ENCODE results near the gene SKI.

Gene SKI

GRCh38 chr1:2283991-2284895, 56.1 kb downstream of the SKI start:
- WGBS, 2 experiments (ENCODE audit: insufficient coverage in 2 of 2), result 92 to 93% methylated on average over 20 to 25 of the region's 27 CpGs
- Histone ChIP-seq H3K27ac (ENCODE audit: low read depth, low read length, severe bottlenecking) (no peak overlapping the region), H3K4me3 (ENCODE audit: extremely low read depth, insufficient read depth, low read length, poor library complexity, severe bottlenecking) (no peak overlapping the region), H3K9me3 (ENCODE audit: control insufficient read depth, low read length) (no peaks in the 10 kb centered on the region), H3K4me1 (ENCODE audit: control insufficient read depth, insufficient read depth, low read length, poor library complexity, severe bottlenecking) (peaks cover 11% of the 10 kb centered on the region), H3K36me3 (ENCODE audit: control insufficient read depth, insufficient read depth, low read length) (peaks cover 41% of the 10 kb centered on the region)

- H3K4me3 ChIP-seq (ENCODE audit: extremely low read depth, insufficient read depth, low read length, poor library complexity, severe bottlenecking), result no peak overlapping the region
- H3K9me3 ChIP-seq (ENCODE audit: control insufficient read depth, low read length), result no peaks in the 10 kb centered on the region
- peaks cover 5% of the 10 kb centered on the region for H3K4me1 ChIP-seq (ENCODE audit: control insufficient read depth, insufficient read depth, low read length, poor library complexity, severe bottlenecking)
- 96 to 98% methylated on average over 9 of the region's 9 CpGs for WGBS, 2 experiments (ENCODE audit: insufficient coverage in 2 of 2)
- no peak overlapping the region for H3K27ac ChIP-seq (ENCODE audit: low read depth, low read length, severe bottlenecking)
- peaks cover 41% of the 10 kb centered on the region for H3K36me3 ChIP-seq (ENCODE audit: control insufficient read depth, insufficient read depth, low read length)
Measured at GRCh38 chr1:2284932-2285331, 56.8 kb downstream of the SKI start.

- H3K4me1 ChIP-seq (ENCODE audit: control insufficient read depth, insufficient read depth, low read length, poor library complexity, severe bottlenecking), result peaks cover 3% of the 10 kb centered on the region
- no peaks in the 10 kb centered on the region for H3K9me3 ChIP-seq (ENCODE audit: control insufficient read depth, low read length)
- 96 to 97% methylated on average over 11 to 15 of the region's 15 CpGs for WGBS, 2 experiments (ENCODE audit: insufficient coverage in 2 of 2)
Measured at GRCh38 chr1:2286923-2287322, 58.8 kb downstream of the SKI start.

GRCh38 chr1:2287649-2288048, 59.5 kb downstream of the SKI start:
- Histone ChIP-seq H3K4me3 (ENCODE audit: extremely low read depth, insufficient read depth, low read length, poor library complexity, severe bottlenecking) (no peak overlapping the region), H3K9me3 (ENCODE audit: control insufficient read depth, low read length) (no peaks in the 10 kb centered on the region), H3K36me3 (ENCODE audit: control insufficient read depth, insufficient read depth, low read length) (peaks cover 41% of the 10 kb centered on the region), H3K4me1 (ENCODE audit: control insufficient read depth, insufficient read depth, low read length, poor library complexity, severe bottlenecking) (peaks cover 3% of the 10 kb centered on the region), H3K27ac (ENCODE audit: low read depth, low read length, severe bottlenecking) (no peak overlapping the region)
- WGBS, 2 experiments (ENCODE audit: insufficient coverage in 2 of 2), result 93 to 98% methylated on average over 13 to 14 of the region's 14 CpGs

More at GRCh38 chr1:2286923-2287322, 58.8 kb downstream of the SKI start:
- Histone ChIP-seq H3K4me3 (ENCODE audit: extremely low read depth, insufficient read depth, low read length, poor library complexity, severe bottlenecking) (no peak overlapping the region), H3K36me3 (ENCODE audit: control insufficient read depth, insufficient read depth, low read length) (peaks cover 38% of the 10 kb centered on the region), H3K27ac (ENCODE audit: low read depth, low read length, severe bottlenecking) (no peak overlapping the region)

- H3K4me1 ChIP-seq (ENCODE audit: control insufficient read depth, insufficient read depth, low read length, poor library complexity, severe bottlenecking), result peaks cover 3% of the 10 kb centered on the region
- H3K9me3 ChIP-seq (ENCODE audit: control insufficient read depth, low read length), result no peaks in the 10 kb centered on the region
- 90 to 95% methylated on average over 10 of the region's 10 CpGs for WGBS, 2 experiments (ENCODE audit: insufficient coverage in 2 of 2)
- H3K36me3 ChIP-seq (ENCODE audit: control insufficient read depth, insufficient read depth, low read length), result peaks cover 36% of the 10 kb centered on the region
- H3K27ac ChIP-seq (ENCODE audit: low read depth, low read length, severe bottlenecking), result no peak overlapping the region
- H3K4me3 ChIP-seq (ENCODE audit: extremely low read depth, insufficient read depth, low read length, poor library complexity, severe bottlenecking), result no peak overlapping the region
Measured at GRCh38 chr1:2288311-2288710, 60.2 kb downstream of the SKI start.

GRCh38 chr1:2288816-2289536, 60.9 kb downstream of the SKI start:
- WGBS, 2 experiments (ENCODE audit: insufficient coverage in 2 of 2), result 92 to 94% methylated on average over 11 to 17 of the region's 20 CpGs
- no peak overlapping the region for H3K27ac ChIP-seq (ENCODE audit: low read depth, low read length, severe bottlenecking)
- peaks cover 6% of the 10 kb centered on the region for H3K4me1 ChIP-seq (ENCODE audit: control insufficient read depth, insufficient read depth, low read length, poor library complexity, severe bottlenecking)
- no peaks in the 10 kb centered on the region for H3K9me3 ChIP-seq (ENCODE audit: control insufficient read depth, low read length)
- peaks cover 34% of the 10 kb centered on the region for H3K36me3 ChIP-seq (ENCODE audit: control insufficient read depth, insufficient read depth, low read length)
- no peak overlapping the region for H3K4me3 ChIP-seq (ENCODE audit: extremely low read depth, insufficient read depth, low read length, poor library complexity, severe bottlenecking)

GRCh38 chr1:2289607-2290006, 61.5 kb downstream of the SKI start:
- Histone ChIP-seq H3K27ac (ENCODE audit: low read depth, low read length, severe bottlenecking) (no peak overlapping the region), H3K4me3 (ENCODE audit: extremely low read depth, insufficient read depth, low read length, poor library complexity, severe bottlenecking) (no peak overlapping the region), H3K4me1 (ENCODE audit: control insufficient read depth, insufficient read depth, low read length, poor library complexity, severe bottlenecking) (peaks cover 8% of the 10 kb centered on the region), H3K9me3 (ENCODE audit: control insufficient read depth, low read length) (no peaks in the 10 kb centered on the region), H3K36me3 (ENCODE audit: control insufficient read depth, insufficient read depth, low read length) (peaks cover 35% of the 10 kb centered on the region)
- 80 to 97% methylated on average over 5 to 7 of the region's 9 CpGs for whole genome bisulfite sequencing, 2 experiments (ENCODE audit: insufficient coverage in 2 of 2)

- Histone ChIP-seq H3K4me1 (ENCODE audit: control insufficient read depth, insufficient read depth, low read length, poor library complexity, severe bottlenecking) (peaks cover 8% of the 10 kb centered on the region), H3K27ac (ENCODE audit: low read depth, low read length, severe bottlenecking) (no peak overlapping the region), H3K36me3 (ENCODE audit: control insufficient read depth, insufficient read depth, low read length) (peaks cover 35% of the 10 kb centered on the region), H3K9me3 (ENCODE audit: control insufficient read depth, low read length) (no peaks in the 10 kb centered on the region), H3K4me3 (ENCODE audit: extremely low read depth, insufficient read depth, low read length, poor library complexity, severe bottlenecking) (no peak overlapping the region)
- 85 to 92% methylated on average over 5 to 6 of the region's 7 CpGs for WGBS, 2 experiments (ENCODE audit: insufficient coverage in 2 of 2)
Measured at GRCh38 chr1:2290171-2290578, 62.1 kb downstream of the SKI start.

- WGBS, 2 experiments (ENCODE audit: insufficient coverage in 2 of 2), result 87 to 88% methylated on average over 38 to 40 of the region's 41 CpGs
- Histone ChIP-seq H3K27ac (ENCODE audit: low read depth, low read length, severe bottlenecking) (peak overlapping the region; percentile 36), H3K4me3 (ENCODE audit: extremely low read depth, insufficient read depth, low read length, poor library complexity, severe bottlenecking) (no peak overlapping the region), H3K4me1 (ENCODE audit: control insufficient read depth, insufficient read depth, low read length, poor library complexity, severe bottlenecking) (peaks cover 8% of the 10 kb centered on the region), H3K36me3 (ENCODE audit: control insufficient read depth, insufficient read depth, low read length) (peaks cover 41% of the 10 kb centered on the region), H3K9me3 (ENCODE audit: control insufficient read depth, low read length) (no peaks in the 10 kb centered on the region)
Measured at GRCh38 chr1:2290595-2291510, 62.7 kb downstream of the SKI start.

- Histone ChIP-seq H3K4me3 (ENCODE audit: extremely low read depth, insufficient read depth, low read length, poor library complexity, severe bottlenecking) (no peak overlapping the region), H3K9me3 (ENCODE audit: control insufficient read depth, low read length) (no peaks in the 10 kb centered on the region), H3K36me3 (ENCODE audit: control insufficient read depth, insufficient read depth, low read length) (peaks cover 47% of the 10 kb centered on the region), H3K4me1 (ENCODE audit: control insufficient read depth, insufficient read depth, low read length, poor library complexity, severe bottlenecking) (peaks cover 8% of the 10 kb centered on the region), H3K27ac (ENCODE audit: low read depth, low read length, severe bottlenecking) (no peak overlapping the region)
- 83 to 93% methylated on average over 4 to 5 of the region's 5 CpGs for WGBS, 2 experiments (ENCODE audit: insufficient coverage in 2 of 2)
Measured at GRCh38 chr1:2291577-2291976, 63.5 kb downstream of the SKI start.

All from mesodermal cell (in vitro differentiated cells).